Hepatocyte (in vitro differentiated cells): Measurements from ENCODE around the gene KCNIP3. TPM values are rescaled to one million over a fixed set of nuclear protein-coding genes. Genes with fewer than 3 reads are reported as not detected.

Experiments
- DNase-seq: peaks from one replicate; pipeline ENCODE4 v3.0.0-alpha.2; 2016; ENCODE audit warnings: low spot score
- H2AFZ ChIP-seq: fragments of 200-600 bp; sonication (generic); 2 replicates; pipeline ENCODE4 v1.6.0; 2016; ENCODE audit warnings: antibody characterized with exemption, mild to moderate bottlenecking
- H3K27ac ChIP-seq: fragments of 200-600 bp; sonication (generic); 2 replicates; pipeline ENCODE4 v1.5.1; 2016; ENCODE audit warnings: mild to moderate bottlenecking
- H3K27me3 ChIP-seq: fragments of 200-600 bp; sonication (generic); 2 replicates; pipeline ENCODE4 v1.6.1; 2016
- H3K36me3 ChIP-seq: fragments of 200-600 bp; sonication (generic); replicated peaks from 2 replicates; pipeline ENCODE4 v1.5.1; 2016; ENCODE audit warnings: low read depth; ENCODE audit not compliant: insufficient read depth
- H3K4me1 ChIP-seq: fragments of 200-600 bp; sonication (generic); 2 replicates; pipeline ENCODE4 v1.5.1; 2016; ENCODE audit warnings: mild to moderate bottlenecking, moderate library complexity; ENCODE audit not compliant: insufficient read depth
- H3K4me2 ChIP-seq: fragments of 200-600 bp; sonication (generic); 2 replicates; pipeline ENCODE4 v1.6.0; 2016
- H3K4me3 ChIP-seq: fragments of 200-600 bp; sonication (generic); 2 replicates; pipeline ENCODE4 v1.5.1; 2016; ENCODE audit warnings: mild to moderate bottlenecking
- H3K79me2 ChIP-seq: fragments of 200-600 bp; sonication (generic); 2 replicates; pipeline ENCODE4 v1.6.0; 2017; ENCODE audit warnings: mild to moderate bottlenecking
- H3K9me2 ChIP-seq: fragments of 200-600 bp; sonication (generic); replicated peaks from 2 replicates; pipeline ENCODE4 v1.6.0; 2017; ENCODE audit warnings: mild to moderate bottlenecking; ENCODE audit not compliant: insufficient read depth
- H3K9me3 ChIP-seq: fragments of 200-600 bp; sonication (generic); 2 replicates; pipeline ENCODE4 v1.5.1; 2016; ENCODE audit warnings: low read depth, mild to moderate bottlenecking
- H4K20me1 ChIP-seq: fragments of 200-600 bp; sonication (generic); 2 replicates; pipeline ENCODE4 v1.6.0; 2016; ENCODE audit warnings: mild to moderate bottlenecking; ENCODE audit not compliant: insufficient read depth, poor library complexity, severe bottlenecking
- CTCF ChIP-seq: fragments of 200-600 bp; sonication (generic); IDR thresholded peaks from 2 replicates; pipeline ENCODE4 v1.5.1; 2016; ENCODE audit warnings: antibody characterized with exemption, mild to moderate bottlenecking; ENCODE audit not compliant: poor library complexity
- EZH2 ChIP-seq: fragments of 200-600 bp; sonication (generic); IDR thresholded peaks from 2 replicates; pipeline ENCODE4 v1.6.1; 2016; ENCODE audit warnings: antibody characterized with exemption, mild to moderate bottlenecking, borderline replicate concordance
- EZH2phosphoT487 ChIP-seq: fragments of 200-600 bp; sonication (generic); IDR thresholded peaks from one replicate; pipeline ENCODE4 v1.6.1; 2018; ENCODE audit warnings: antibody characterized with exemption, mild to moderate bottlenecking, low read depth, moderate library complexity; ENCODE audit not compliant: unreplicated experiment, severe bottlenecking
- WGBS: methylation state at CpG from one replicate; pipeline ENCODE4 v1.1.6; 2016; ENCODE audit warnings: low lambda C conversion rate; ENCODE audit errors: missing lambda C conversion rate; 5-methylcytosine and 5-hydroxymethylcytosine counted together
- polyA plus RNA-seq: library from polyadenylated mRNA; unstranded; fragments of >200 nt; fragmentation: Nextera tagmentation; extraction: Ambion mirVana; gene quantifications from 2 replicates; pipeline ENCODE4 v1.2.1, GENCODE V29; 2016
- total RNA-seq: library from RNA; depleted of rRNA; stranded (reverse); fragments of >200 nt; gene quantifications from 2 replicates; pipeline ENCODE4 v1.2.3, GENCODE V29; 2014

Gene KCNIP3
- total and polyA plus RNA-seq, 2 experiments from 2014 or later = 6.1 to 6.5 TPM

GRCh38 chr2:95356821-95357700 lies 59.9 kb downstream of the KCNIP3 start:
- no peaks in the 10 kb centered on the region for H3K4me1 ChIP-seq
- no peak overlapping the region for H3K27ac ChIP-seq
- no peaks in the 10 kb centered on the region for H3K27me3 ChIP-seq
- no peaks in the 10 kb centered on the region for H3K79me2 ChIP-seq
- 85% methylated on average over 11 of the region's 12 CpGs for WGBS
- TF ChIP-seq EZH2 (no peak), EZH2phosphoT487 (no peak), CTCF (no peak)
- no peaks in the 10 kb centered on the region for H3K36me3 ChIP-seq
- H3K4me3 ChIP-seq = no peak overlapping the region
- H3K9me2 ChIP-seq = no peaks in the 10 kb centered on the region
- no peaks in the 10 kb centered on the region for H3K9me3 ChIP-seq
- H3K4me2 ChIP-seq = no peak overlapping the region
- no peak overlapping the region for H2AFZ ChIP-seq
- no peaks in the 10 kb centered on the region for H4K20me1 ChIP-seq
- DNase-seq = no peak

- 76% methylated on average over 6 of the region's 6 CpGs for WGBS
- H3K4me1 ChIP-seq = no peaks in the 10 kb centered on the region
- no peak overlapping the region for H3K4me3 ChIP-seq
- TF ChIP-seq CTCF = no peak
- TF ChIP-seq EZH2 = no peak
- no peak for TF ChIP-seq EZH2phosphoT487
- H3K79me2 ChIP-seq = no peaks in the 10 kb centered on the region
- no peaks in the 10 kb centered on the region for H3K36me3 ChIP-seq
- no peaks in the 10 kb centered on the region for H3K9me2 ChIP-seq
- H4K20me1 ChIP-seq = no peaks in the 10 kb centered on the region
- no peaks in the 10 kb centered on the region for H3K9me3 ChIP-seq
- H2AFZ ChIP-seq = no peak overlapping the region
- H3K27ac ChIP-seq = no peak overlapping the region
- H3K4me2 ChIP-seq = no peak overlapping the region
- DNase-seq = no peak
- no peaks in the 10 kb centered on the region for H3K27me3 ChIP-seq
Measured at GRCh38 chr2:95357717-95358280, 60.7 kb downstream of the KCNIP3 start.

GRCh38 chr2:95359031-95359430 lies 61.9 kb downstream of the KCNIP3 start:
- Histone ChIP-seq H4K20me1 (no peaks in the 10 kb centered on the region), H3K4me1 (no peaks in the 10 kb centered on the region), H3K9me3 (no peaks in the 10 kb centered on the region), H3K4me2 (no peak overlapping the region), H3K27ac (no peak overlapping the region), H3K79me2 (no peaks in the 10 kb centered on the region), H3K36me3 (no peaks in the 10 kb centered on the region), H2AFZ (no peak overlapping the region), H3K4me3 (no peak overlapping the region), H3K27me3 (no peaks in the 10 kb centered on the region), H3K9me2 (no peaks in the 10 kb centered on the region)
- 66% methylated on average over 3 of the region's 3 CpGs for WGBS
- TF ChIP-seq EZH2 (no peak), CTCF (no peak), EZH2phosphoT487 (no peak)
- no peak for DNase-seq
